Heart right ventricle (tissue), 16 donors: Measurements from ENCODE around the gene TXNDC11. TPM values are rescaled to one million over a fixed set of nuclear protein-coding genes. Genes with fewer than 3 reads are reported as not detected.

Experiments used
- ATAC-seq, 8 donors: fragments of 200-7000 bp; cut with Tn5 transposase; one replicate each; pipeline ENCODE4 v1.9.1; 2020; ENCODE audit warnings: mild to moderate bottlenecking in 8 of 8, moderate library complexity in 8 of 8, moderate number of reproducible peaks in 1 of 8
- DNase-seq, 2 donors: peaks; one replicate each; pipeline ENCODE4 v3.0.0-alpha.2; 2020
- H3K27ac ChIP-seq, 10 donors: fragments of 200-600 bp; sonication (generic) in 2 of 10; one replicate each; pipeline versions ENCODE4 v1.5.0 to v1.8.0; 2020 to 2022; ENCODE audit warnings: mild to moderate bottlenecking in 3 of 10
- H3K27me3 ChIP-seq, 7 donors: fragments of 200-600 bp; one replicate each; pipeline ENCODE4 v1.8.0; 2021 to 2022; ENCODE audit warnings: mild to moderate bottlenecking in 2 of 7
- H3K36me3 ChIP-seq, 9 donors: fragments of 200-600 bp; sonication (generic) in 1 of 9; one replicate each; pipeline versions ENCODE4 v1.5.0 to v1.8.0; 2020 to 2022; ENCODE audit warnings: mild to moderate bottlenecking in 2 of 9
- H3K4me1 ChIP-seq, 9 donors: fragments of 200-600 bp; sonication (generic) in 1 of 9; one replicate each; pipeline versions ENCODE4 v1.5.0 to v1.8.0; 2020 to 2022; ENCODE audit warnings: mild to moderate bottlenecking in 4 of 9
- H3K4me3 ChIP-seq, 10 donors: fragments of 200-600 bp; sonication (generic) in 2 of 10; one replicate each; pipeline versions ENCODE4 v1.5.0 to v1.8.0; 2020 to 2022; ENCODE audit warnings: mild to moderate bottlenecking in 7 of 10, moderate library complexity in 2 of 10
- H3K9me3 ChIP-seq, 11 donors: fragments of 200-600 bp in 10 of 11; sonication (generic) in 2 of 11; one replicate each; pipeline versions ENCODE4 v1.5.0 to v1.8.0; 2013 to 2022; ENCODE audit warnings: mild to moderate bottlenecking in 2 of 11, control low read depth in 1 of 11, moderate library complexity in 1 of 11
- CTCF ChIP-seq, 9 donors: fragments of 200-600 bp; sonication (generic) in 2 of 9; IDR thresholded peaks; one replicate each; pipeline versions ENCODE4 v1.5.0 to v1.8.0; 2021 to 2022; ENCODE audit warnings: antibody characterized with exemption in 9 of 9, mild to moderate bottlenecking in 5 of 9, moderate library complexity in 1 of 9
- WGBS, 2 donors: extraction: QIAGEN DNeasy Blood & Tissue Kit; methylation state at CpG; one replicate each; pipeline ENCODE4 v1.1.7; 2013; ENCODE audit warnings: inconsistent platforms in 1 of 2; 5-methylcytosine and 5-hydroxymethylcytosine counted together
- intact Hi-C, 10 donors: fragments of 100-400 bp; cut with DNase I; formaldehyde crosslinking; loops; one replicate each; pipeline versions ENCODE4 v1.11.1 to v1.14.2; 2022
- polyA plus RNA-seq, 2 donors: library from polyadenylated mRNA; stranded (reverse); fragments of 200-250 nt; gene quantifications; one replicate each; pipeline ENCODE4 v1.2.3, GENCODE V29; 2013
- total RNA-seq, 10 donors: library from RNA; stranded (reverse); fragmentation: NEBNext Ultra II Directional in 3 of 10; extraction: Animal tissue kit (Norgen Biotek cat#: 25700) in 3 of 10; gene quantifications; one replicate each; pipeline versions ENCODE4 v1.2.1 to v1.2.4, GENCODE V29; 2021 to 2023
- donor health status: Arrhythmogenic right ventricular cardiomyopathy.
- donor health status: ischemic (EF 13 %, LVEDD 7.1; RV severe dilation, severe dysfunction).
- donor health status: healthy with polysubstance abuse.
- donor health status: DM: no; HTN: yes; CAD: no.
- donor health status: DM: no; HTN: no; CAD: no.
- donor health status: ischemic (EF 25% LVEDD 6.9; RV normal size, moderate dysfunction).
- donor health status: ischemic (EF 25% LVEDD 5.7; RV mildly dilated, moderate dysfunction).
- donor health status: healthy.
- donor health status: DM: yes; HTN: yes; CAD: no.
- donor health status: Ischemic cardiomyopathy.
- donor health status: ischemic (EF 35%, LVEDD 5.7; RV mildly dilated, moderate dysfunction).
- donor health status: nonischemic (EF 11% LVEDD 7.7; RV severe dilation, severe dysfunction).
- donor health status: DM: yes; HTN: yes; CAD: no.
- donor health status: PGD.
- donor health status: ischemic (EF 29% LVEDD 5.4; RV normal size, mild dysfunction).
- donor health status: nonischemic (EF 23%, LVEDD 6.1; RV moderate dilation, normal function).

TXNDC11 gene
- total and polyA plus RNA-seq, 12 donors = 16.8 to 46.7 (median 25.1) TPM

GRCh38 chr16:11636172-11636721, 106.4 kb downstream of the TXNDC11 start:
- Histone ChIP-seq H3K9me3 (no peaks in the 10 kb centered on the region), H3K36me3 (no peaks in the 10 kb centered on the region), H3K4me3 (no peak overlapping the region), H3K4me1 (peaks cover 7 to 38% (median 23%) of the 10 kb centered on the region in 9 donors), H3K27ac (no peak overlapping the region), H3K27me3 (no peaks in the 10 kb centered on the region)
- intact Hi-C loops = loop anchor here in 1 of 10 donors (10.0 kb wide), 1 partner anchor 101 kb away; no protein-coding TSS in a partner anchor
- no peak for TF ChIP-seq CTCF (IDR thresholded peaks at IDR 0.05)
- WGBS, 2 donors = 36 to 45% methylated on average over 14 of the region's 14 CpGs
- DNase-seq = no peak
- no peak for ATAC-seq

- no peak for TF ChIP-seq CTCF (IDR thresholded peaks at IDR 0.05)
- H3K4me3 ChIP-seq = no peak overlapping the region
- intact Hi-C loops = loop anchor here in 1 of 10 donors (10.0 kb wide), 1 partner anchor 101 kb away; no protein-coding TSS in a partner anchor
- H3K36me3 ChIP-seq = no peaks in the 10 kb centered on the region
- DNase-seq (no peak), ATAC-seq (no peak)
- no peak overlapping the region for H3K27ac ChIP-seq
- no peaks in the 10 kb centered on the region for H3K9me3 ChIP-seq
- H3K27me3 ChIP-seq = no peaks in the 10 kb centered on the region
- H3K4me1 ChIP-seq = peaks cover 1 to 32% (median 18%) of the 10 kb centered on the region in 9 donors
- WGBS, 2 donors = 75 to 76% methylated on average over 12 of the region's 12 CpGs
Measured at GRCh38 chr16:11635679-11636171, 106.9 kb downstream of the TXNDC11 start.

- intact Hi-C loops = loop anchor here in 1 of 10 donors (10.0 kb wide), 1 partner anchor 100 kb away; no protein-coding TSS in a partner anchor
- no peak overlapping the region for H3K4me3 ChIP-seq
- no peaks in the 10 kb centered on the region for H3K27me3 ChIP-seq
- peaks cover 0 to 29% (median 14%) of the 10 kb centered on the region in 9 donors for H3K4me1 ChIP-seq
- WGBS, 2 donors = 85 to 91% methylated on average over 10 of the region's 10 CpGs
- no peak overlapping the region for H3K27ac ChIP-seq
- TF ChIP-seq CTCF (IDR thresholded peaks at IDR 0.05) = no peak
- no peaks in the 10 kb centered on the region for H3K9me3 ChIP-seq
- no peaks in the 10 kb centered on the region for H3K36me3 ChIP-seq
- DNase-seq (no peak), ATAC-seq (no peak)
Measured at GRCh38 chr16:11635113-11635652, 107.5 kb downstream of the TXNDC11 start.

- DNase-seq = no peak
- 83 to 89% methylated on average over 6 of the region's 6 CpGs for WGBS, 2 donors
- intact Hi-C loops = loop anchor here in 1 of 10 donors (10.0 kb wide), 1 partner anchor 100 kb away; no protein-coding TSS in a partner anchor
- peaks cover 0 to 31% (median 9%) of the 10 kb centered on the region in 9 donors for H3K4me1 ChIP-seq
- no peak overlapping the region for H3K27ac ChIP-seq
- no peak for TF ChIP-seq CTCF (IDR thresholded peaks at IDR 0.05)
- no peaks in the 10 kb centered on the region for H3K9me3 ChIP-seq
- no peak for ATAC-seq
- H3K36me3 ChIP-seq = no peaks in the 10 kb centered on the region
- H3K27me3 ChIP-seq = no peaks in the 10 kb centered on the region
- H3K4me3 ChIP-seq = no peak overlapping the region
Measured at GRCh38 chr16:11634312-11634711, 108.3 kb downstream of the TXNDC11 start.
